PC-3 (cell line): Measurements from ENCODE around the gene ALKBH3.

Experiments
- CTCF ChIP-seq: fragments of 300-600 bp; sonication (generic); conservative IDR thresholded peaks from 2 replicates; pipeline ENCODE4 v1.5.1; 2017; ENCODE audit warnings: antibody characterized with exemption, low read depth, mild to moderate bottlenecking, low read length
- EZH2 ChIP-seq: fragments of 300-600 bp; sonication (generic); IDR thresholded peaks from one replicate; pipeline ENCODE4 v1.6.1; 2017; ENCODE audit warnings: antibody characterized with exemption, mild to moderate bottlenecking, low read length; ENCODE audit not compliant: unreplicated experiment

GRCh38 chr11:43927925-43928707 lies 47.5 kb downstream of the ALKBH3 start:
- TF ChIP-seq CTCF (no peak), EZH2 (no peak)
